HepG2 (cell line): ENCODE results near the gene FAM184B.

Experiments
- CEBPB ChIP-seq: IDR thresholded peaks from 2 replicates; pipeline ENCODE4 v1.6.1; 2011; ENCODE audit warnings: low read depth, low read length, improper control_type of control experiment, borderline replicate concordance
- CTCF ChIP-seq: sonication (generic); formaldehyde crosslinking; IDR thresholded peaks from 2 replicates; pipeline ENCODE4 v1.5.0; 2020; ENCODE audit warnings: mild to moderate bottlenecking, missing genetic modification reagents, moderate library complexity
- ELF4 ChIP-seq: sonication (generic); formaldehyde crosslinking; IDR thresholded peaks from 2 replicates; pipeline ENCODE4 v1.5.0; 2020; ENCODE audit warnings: missing genetic modification reagents, mild to moderate bottlenecking, moderate library complexity, borderline replicate concordance
- FOSL1 ChIP-seq: sonication (generic); formaldehyde crosslinking; IDR thresholded peaks from 2 replicates; pipeline ENCODE4 v1.9.0; 2021; ENCODE audit warnings: missing genetic modification reagents, borderline replicate concordance
- FOXO4 ChIP-seq: sonication (generic); formaldehyde crosslinking; conservative IDR thresholded peaks from 2 replicates; pipeline ENCODE4 v1.8.1; 2023; ENCODE audit warnings: missing genetic modification reagents
- MZF1 ChIP-seq: sonication (generic); formaldehyde crosslinking; IDR thresholded peaks from 2 replicates; pipeline ENCODE4 v1.8.1; 2023; ENCODE audit warnings: mild to moderate bottlenecking, missing genetic modification reagents, borderline replicate concordance
- POLR2A ChIP-seq, 2 experiments: IDR thresholded peaks; 2 replicates each; pipeline ENCODE4 v1.6.1; 2011; ENCODE audit warnings: low read depth in 2 of 2, low read length in 2 of 2, mild to moderate bottlenecking in 1 of 2, moderate library complexity in 1 of 2; ENCODE audit not compliant: insufficient read depth in 1 of 2
- RAD21 ChIP-seq: fragments of 450-650 bp; formaldehyde crosslinking; IDR thresholded peaks from 2 replicates; pipeline ENCODE4 v1.5.0; 2020; ENCODE audit warnings: mild to moderate bottlenecking
- SIN3A ChIP-seq: IDR thresholded peaks from 2 replicates; pipeline ENCODE4 v1.6.1; 2011; ENCODE audit warnings: low read depth, mild to moderate bottlenecking, control low read depth, low read length, borderline replicate concordance
- ZFP37 ChIP-seq: sonication (generic); formaldehyde crosslinking; IDR thresholded peaks from 2 replicates; pipeline ENCODE4 v1.4.0; 2020; ENCODE audit warnings: missing genetic modification reagents, borderline replicate concordance
- ZNF12 ChIP-seq: sonication (generic); formaldehyde crosslinking; IDR thresholded peaks from 2 replicates; pipeline ENCODE4 v1.5.0; 2020; ENCODE audit warnings: missing genetic modification reagents
- ZNF580 ChIP-seq: IDR thresholded peaks from 2 replicates; pipeline ENCODE4 v1.6.1; 2016; ENCODE audit warnings: low read depth, borderline replicate concordance

GRCh38 chr4:17605236-17605635 is 176.2 kb downstream of the FAM184B start:
- TF ChIP-seq ZFP37 (no peak), MZF1 (no peak), ELF4 (no peak), ZNF580 (no peak), RAD21 (CRISPR knock-in tag) (no peak), POLR2A (IDR thresholded peaks at IDR 0.05; ENCODE audit: insufficient read depth in 1 of 2, low read depth in 2 of 2, low read length in 2 of 2) (no peak), FOXO4 (CRISPR knock-in tag) (no peak), ZNF12 (CRISPR knock-in tag) (no peak), SIN3A (no peak), CEBPB (no peak), CTCF (CRISPR knock-in tag) (no peak), FOSL1 (CRISPR knock-in tag) (no peak)
